ENCODE data around the gene GRIP1.

GRIP1 gene

DNA sequence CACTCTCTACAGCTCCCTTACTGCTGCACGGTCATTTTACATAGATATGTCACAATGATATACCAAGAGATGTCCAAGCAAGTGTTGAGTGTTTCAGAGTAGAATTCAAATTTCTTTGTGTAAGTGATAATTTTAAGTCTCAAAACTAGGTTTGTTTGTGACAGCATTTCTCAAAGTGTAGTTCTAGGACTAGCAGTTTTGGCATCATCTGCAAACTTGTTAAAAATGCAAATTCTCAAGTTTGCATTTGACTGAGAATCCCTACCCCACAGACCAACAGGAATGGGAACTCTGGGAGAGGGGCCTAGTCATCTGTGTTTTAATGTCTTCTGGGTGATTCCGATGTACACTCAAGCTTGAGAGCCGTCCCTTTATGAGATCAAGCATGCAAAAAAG lies 279.0 kb downstream of the GRIP1 start:
- TF ChIP-seq, protein P1, sequence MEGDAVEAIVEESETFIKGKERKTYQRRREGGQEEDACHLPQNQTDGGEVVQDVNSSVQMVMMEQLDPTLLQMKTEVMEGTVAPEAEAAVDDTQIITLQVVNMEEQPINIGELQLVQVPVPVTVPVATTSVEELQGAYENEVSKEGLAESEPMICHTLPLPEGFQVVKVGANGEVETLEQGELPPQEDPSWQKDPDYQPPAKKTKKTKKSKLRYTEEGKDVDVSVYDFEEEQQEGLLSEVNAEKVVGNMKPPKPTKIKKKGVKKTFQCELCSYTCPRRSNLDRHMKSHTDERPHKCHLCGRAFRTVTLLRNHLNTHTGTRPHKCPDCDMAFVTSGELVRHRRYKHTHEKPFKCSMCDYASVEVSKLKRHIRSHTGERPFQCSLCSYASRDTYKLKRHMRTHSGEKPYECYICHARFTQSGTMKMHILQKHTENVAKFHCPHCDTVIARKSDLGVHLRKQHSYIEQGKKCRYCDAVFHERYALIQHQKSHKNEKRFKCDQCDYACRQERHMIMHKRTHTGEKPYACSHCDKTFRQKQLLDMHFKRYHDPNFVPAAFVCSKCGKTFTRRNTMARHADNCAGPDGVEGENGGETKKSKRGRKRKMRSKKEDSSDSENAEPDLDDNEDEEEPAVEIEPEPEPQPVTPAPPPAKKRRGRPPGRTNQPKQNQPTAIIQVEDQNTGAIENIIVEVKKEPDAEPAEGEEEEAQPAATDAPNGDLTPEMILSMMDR (IDR thresholded peaks at IDR 0.05; ENCODE audit: low read depth, low read length), result no peak
- no peak overlapping the region for H3K4me3 ChIP-seq (replicated peaks in 1 of 2; ENCODE audit: low read depth in 2 of 2, low read length in 2 of 2)
- DNase-seq (ENCODE audit: low read depth in 2 of 2), result no peak

DNA sequence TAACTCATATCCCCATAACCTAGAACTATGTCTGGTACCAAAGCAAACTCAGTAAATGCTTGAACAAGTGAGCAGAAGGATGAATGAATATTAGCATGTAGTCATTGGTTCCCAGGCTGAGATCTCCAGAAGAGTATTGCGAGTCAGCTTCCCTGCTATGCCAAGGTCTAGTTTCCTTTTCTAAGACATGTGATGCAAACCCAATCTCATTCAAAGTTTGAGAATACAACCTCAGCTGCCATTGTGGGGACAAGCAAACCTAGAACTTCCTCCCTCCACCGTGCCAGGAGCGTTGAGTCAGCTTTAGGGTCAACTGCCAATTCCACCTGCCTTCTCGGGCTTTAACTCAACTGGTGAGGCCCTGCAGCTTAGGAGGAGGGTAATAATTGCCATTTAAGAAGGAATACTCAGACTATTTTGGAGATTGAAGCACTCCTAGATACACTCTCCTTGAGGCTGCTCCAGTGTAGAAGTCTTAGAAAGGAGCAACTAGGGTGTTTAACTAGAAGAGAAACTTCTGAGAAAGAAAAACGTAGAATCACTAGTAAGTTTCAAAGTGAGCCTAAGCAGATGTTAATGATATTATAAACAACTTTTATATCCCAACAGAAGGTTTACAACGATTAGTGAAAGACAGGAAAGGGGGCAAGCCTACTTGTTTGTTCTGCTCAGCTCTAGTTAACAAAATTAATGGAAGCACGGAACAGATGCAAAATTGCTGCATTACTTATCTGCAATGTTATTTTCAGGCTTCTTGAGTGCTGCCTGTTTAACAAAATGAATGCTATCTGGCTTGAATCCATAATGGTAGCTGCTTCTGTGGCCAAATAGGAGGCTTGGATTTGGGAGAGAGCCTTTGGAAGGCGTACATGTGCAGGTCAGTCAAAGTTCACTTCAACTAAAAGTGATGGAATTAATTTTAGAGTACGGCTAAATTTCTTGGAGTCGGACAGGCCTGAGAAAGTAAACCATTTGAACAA lies 279.7 kb downstream of the GRIP1 start:
- peak; percentile 29 to 34 for DNase-seq (ENCODE audit: low read depth in 2 of 2)
- H3K4me3 ChIP-seq (replicated peaks in 1 of 2; ENCODE audit: low read depth in 2 of 2, low read length in 2 of 2), result no peak overlapping the region
- TF ChIP-seq, protein P1 (IDR thresholded peaks at IDR 0.05; ENCODE audit: low read depth, low read length), result no peak

DNA sequence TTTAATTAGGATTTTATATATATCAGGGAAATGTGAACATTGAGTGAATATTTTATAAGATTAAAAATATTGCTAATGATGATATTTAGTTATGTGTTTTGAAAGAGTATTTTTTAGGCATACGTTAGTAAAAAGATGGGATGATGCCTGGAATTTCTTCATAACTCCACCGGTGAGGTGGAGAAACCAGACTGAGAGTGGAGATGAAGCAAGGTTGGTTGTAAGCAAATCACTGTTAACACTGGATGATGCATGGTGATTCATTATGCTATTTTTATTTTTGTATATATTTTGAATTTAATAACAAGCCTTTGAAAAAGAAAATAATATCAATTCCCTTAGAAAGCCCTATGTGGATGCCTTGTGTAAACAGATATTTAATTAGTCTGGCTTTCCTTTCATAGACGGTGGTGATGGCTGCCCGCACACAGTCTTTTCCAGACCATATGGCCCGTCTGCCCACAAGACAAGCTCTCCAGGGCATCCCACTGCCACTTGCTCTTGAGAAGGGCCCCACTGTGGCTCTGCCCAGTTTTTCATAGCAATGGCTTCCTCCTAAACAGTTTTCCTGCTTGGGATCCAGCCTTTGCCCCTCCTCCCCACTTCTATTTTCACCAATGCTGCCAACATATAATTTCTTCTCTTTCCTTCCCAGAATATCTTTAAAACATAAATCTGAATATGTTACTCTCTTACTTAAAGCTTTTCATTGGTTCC lies 281.1 kb downstream of the GRIP1 start:
- no peak overlapping the region for H3K4me3 ChIP-seq (replicated peaks in 1 of 2; ENCODE audit: low read depth in 2 of 2, low read length in 2 of 2)
- TF ChIP-seq, protein P1 (IDR thresholded peaks at IDR 0.05; ENCODE audit: low read depth, low read length), result no peak
- peak in 1 of 2 donors; percentile 11 for DNase-seq (ENCODE audit: low read depth in 2 of 2)

DNA sequence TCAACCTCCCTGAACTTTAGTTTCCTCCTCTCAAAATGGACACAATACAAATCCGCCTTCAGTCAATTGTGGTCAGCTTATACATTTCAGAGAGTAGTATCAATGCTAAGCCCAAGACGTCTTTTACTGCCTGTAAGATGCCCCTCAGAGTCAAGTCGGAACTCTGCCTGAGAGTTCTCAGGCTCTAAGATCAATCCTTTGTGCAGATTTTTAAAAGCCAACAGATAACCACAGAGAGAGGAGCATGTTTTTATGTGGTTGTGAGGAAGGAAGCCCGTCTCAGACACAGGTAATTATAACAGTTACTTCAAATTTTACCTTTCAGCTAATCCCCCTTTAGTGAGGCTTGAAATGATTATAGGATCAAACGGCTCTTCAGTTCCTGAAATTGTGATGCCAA lies 285.0 kb downstream of the GRIP1 start:
- TF ChIP-seq, protein P1 (IDR thresholded peaks at IDR 0.05; ENCODE audit: low read depth, low read length), result no peak
- no peak for DNase-seq (ENCODE audit: low read depth in 2 of 2)
- H3K4me3 ChIP-seq (replicated peaks in 1 of 2; ENCODE audit: low read depth in 2 of 2, low read length in 2 of 2), result no peak overlapping the region

DNA sequence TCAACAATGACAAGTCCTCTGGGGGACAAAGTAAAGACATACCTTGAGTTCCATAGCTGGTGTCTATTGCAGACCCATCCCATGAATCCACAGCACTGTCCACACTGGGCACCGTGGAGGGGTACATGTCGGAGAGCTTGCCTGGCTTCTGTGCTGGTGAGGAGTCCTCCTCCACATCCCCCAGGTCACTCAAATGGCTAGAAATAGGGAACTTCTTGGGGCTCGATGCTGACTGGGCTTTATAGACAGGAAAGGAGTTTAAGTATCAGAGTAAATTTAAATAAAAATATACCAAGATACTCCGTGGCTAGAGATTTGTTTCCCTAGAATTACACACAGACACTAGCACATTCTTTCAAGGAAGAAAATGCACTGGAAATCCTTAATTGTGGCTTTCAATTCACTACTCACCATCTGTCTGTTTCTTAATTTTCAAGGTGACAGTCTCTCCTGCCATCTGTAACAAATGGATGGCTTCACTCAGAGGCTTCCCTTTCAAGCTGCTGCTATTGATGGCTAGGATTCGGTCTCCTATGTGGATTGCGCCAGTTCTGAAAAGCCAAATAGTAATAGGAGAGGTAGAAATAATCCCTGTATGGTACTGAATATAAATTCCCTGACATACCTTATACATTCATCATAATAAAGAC lies 286.5 kb downstream of the GRIP1 start:
- TF ChIP-seq, protein P1 (IDR thresholded peaks at IDR 0.05; ENCODE audit: low read depth, low read length), result no peak
- no peak for DNase-seq (ENCODE audit: low read depth in 2 of 2)
- no peak overlapping the region for H3K4me3 ChIP-seq (replicated peaks in 1 of 2; ENCODE audit: low read depth in 2 of 2, low read length in 2 of 2)

DNA sequence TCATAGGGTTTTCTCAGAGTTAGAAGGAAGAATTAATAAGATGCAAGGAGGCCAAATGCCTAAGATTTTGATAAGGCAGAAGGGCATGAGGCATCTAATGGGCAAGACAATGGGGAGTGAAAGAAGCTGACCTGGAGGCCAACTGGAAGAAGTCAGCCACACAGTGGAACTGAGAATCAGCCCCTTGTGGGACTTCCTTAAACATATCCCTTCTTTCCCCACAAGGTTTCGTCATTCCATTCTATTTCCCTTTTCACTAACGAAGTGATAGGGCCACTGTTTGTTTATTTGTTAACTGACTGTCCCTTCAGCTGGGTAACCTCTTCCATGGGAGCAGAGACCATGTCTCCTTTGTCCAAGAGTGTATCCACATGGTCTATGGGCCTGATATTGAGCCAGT lies 290.4 kb downstream of the GRIP1 start:
- no peak for DNase-seq (ENCODE audit: low read depth in 2 of 2)
- TF ChIP-seq, protein P1 (IDR thresholded peaks at IDR 0.05; ENCODE audit: low read depth, low read length), result no peak
- no peak overlapping the region for H3K4me3 ChIP-seq (replicated peaks in 1 of 2; ENCODE audit: low read depth in 2 of 2, low read length in 2 of 2)

Data from cardiac fibroblast (primary cell).